ENCODE measurements around the gene S100A7. TPM values are rescaled to one million over a fixed set of nuclear protein-coding genes. Genes with fewer than 3 reads are reported as not detected.
A peak's percentile ranks its signal among the peaks of the same experiment; 100 is the strongest.

S100A7 gene
- total and polyA plus RNA-seq, 9 of the 15 experiments (the other 6 are each of a cell fraction or from before 2014, with no cell fraction given), result not detected

- no peak for TF ChIP-seq FOXP4 (CRISPR knock-in tag; IDR thresholded peaks at IDR 0.05; ENCODE audit: borderline replicate concordance)
- no peak for TF ChIP-seq ZNF780A (CRISPR knock-in tag; IDR thresholded peaks at IDR 0.05)
- TF ChIP-seq NEUROD1 (IDR thresholded peaks at IDR 0.05; ENCODE audit: borderline replicate concordance, low read depth, low read length, partially characterized antibody), result peak; percentile 24
- peak; percentile 49; the same call in 1 of the 2 replicates for TF ChIP-seq CBFB (CRISPR knock-in tag; IDR thresholded peaks at IDR 0.05)
- no peak for TF ChIP-seq ZBTB49 (CRISPR knock-in tag; IDR thresholded peaks at IDR 0.05; ENCODE audit: borderline replicate concordance)
- no peak for TF ChIP-seq ZNF143 (CRISPR knock-in tag; IDR thresholded peaks at IDR 0.05)
- TF ChIP-seq PHB (CRISPR knock-in tag; IDR thresholded peaks at IDR 0.05), result no peak
- no peak for TF ChIP-seq KDM2B (CRISPR knock-in tag; IDR thresholded peaks at IDR 0.05)
- TF ChIP-seq ELF2 (CRISPR knock-in tag; IDR thresholded peaks at IDR 0.05), result no peak
- TF ChIP-seq ATF6 (CRISPR knock-in tag; IDR thresholded peaks at IDR 0.05), result no peak
- TF ChIP-seq USF1 (CRISPR knock-in tag; IDR thresholded peaks at IDR 0.05), result 0 out of 2 replicates have a peak, but pooled peaks have one; percentile 29
- no peak for TF ChIP-seq E2F8 (IDR thresholded peaks at IDR 0.05; ENCODE audit: low read depth, partially characterized antibody)
- TF ChIP-seq RBM25 (IDR thresholded peaks at IDR 0.05; ENCODE audit: low read depth, low read length, severe bottlenecking), result no peak
- 0 out of 2 replicates have a peak, but pooled peaks have one; percentile 75 for TF ChIP-seq ZNF76 (CRISPR knock-in tag; IDR thresholded peaks at IDR 0.05; ENCODE audit: borderline replicate concordance)
- 0 out of 2 replicates have a peak, but pooled peaks have one; percentile 16 for TF ChIP-seq PHF8 (IDR thresholded peaks at IDR 0.05; ENCODE audit: borderline replicate concordance, low read length)
- no peak for TF ChIP-seq SRSF1 (IDR thresholded peaks at IDR 0.05; ENCODE audit: low read depth, low read length)
Observed at GRCh38 chr1:153432874-153433681, 27.4 kb downstream of the S100A7 start (continued).

Measured in K562 (cell line).